Stimulated activated CD4-positive, alpha-beta T cell treated with anti-CD3 and anti-CD28 coated beads, Interleukin-4, amount 100 ng/mL, for 24 hours (primary cell): ENCODE measurements around the gene DCD.
"Not testable (repeated sequence)": the region's sequence is repeated elsewhere in the genome, so short reads cannot be mapped to it uniquely, and the experiment has no call there.

Experiments
- DNase-seq: peaks from one replicate; pipeline ENCODE4 v3.0.0-alpha.2; 2020

Gene DCD

GRCh38 chr12:54653025-54653424 lies 4.9 kb upstream of the DCD start:
- DNase-seq, result no peak

- no peak for DNase-seq
Measured at GRCh38 chr12:54650889-54651288, 2.7 kb upstream of the DCD start.

- DNase-seq, result no peak
Measured at GRCh38 chr12:54650409-54650808, 2.2 kb upstream of the DCD start.

- DNase-seq, result no peak
Measured at GRCh38 chr12:54649825-54650224, 1.7 kb upstream of the DCD start.

GRCh38 chr12:54641554-54641953 lies 6.6 kb downstream of the DCD start:
- DNase-seq, result no peak

- no peak for DNase-seq
Measured at GRCh38 chr12:54641089-54641488, 7.1 kb downstream of the DCD start.

- DNase-seq, result not testable (repeated sequence)
Measured at GRCh38 chr12:54639112-54639511, 9.1 kb downstream of the DCD start.

GRCh38 chr12:54634795-54635194 lies 13.4 kb downstream of the DCD start, which contains the start of gene LACRT:
Gene LACRT, minus strand, starts transcription at chr12:54634895. Its CDS starts 54 bp downstream, at chr12:54634841.
- no peak for DNase-seq

- DNase-seq, result no peak
Measured at GRCh38 chr12:54631988-54632728, 16.0 kb downstream of the DCD start.

GRCh38 chr12:54631551-54631950 lies 16.6 kb downstream of the DCD start:
- no peak for DNase-seq

- no peak for DNase-seq
Measured at GRCh38 chr12:54629925-54630324, 18.2 kb downstream of the DCD start.

- DNase-seq, result no peak
Measured at GRCh38 chr12:54628186-54628846, 19.8 kb downstream of the DCD start.

- no peak for DNase-seq
Measured at GRCh38 chr12:54627304-54627703, 20.9 kb downstream of the DCD start.

- DNase-seq, result no peak
Measured at GRCh38 chr12:54625598-54625997, 22.6 kb downstream of the DCD start.

GRCh38 chr12:54624315-54625279 lies 23.6 kb downstream of the DCD start:
- DNase-seq, result no peak

- DNase-seq, result no peak
Measured at GRCh38 chr12:54622463-54623183, 25.5 kb downstream of the DCD start.

GRCh38 chr12:54616933-54617680 lies 31.1 kb downstream of the DCD start:
- DNase-seq, result no peak

GRCh38 chr12:54612225-54612750 lies 35.9 kb downstream of the DCD start:
- DNase-seq, result no peak

- DNase-seq, result no peak
Measured at GRCh38 chr12:54611715-54612149, 36.4 kb downstream of the DCD start.

- no peak for DNase-seq
Measured at GRCh38 chr12:54608769-54609168, 39.4 kb downstream of the DCD start.

GRCh38 chr12:54608156-54608555 lies 40.0 kb downstream of the DCD start:
- DNase-seq, result no peak

GRCh38 chr12:54606556-54606955 lies 41.6 kb downstream of the DCD start:
- DNase-seq, result no peak
